MM.1S (cell line): ENCODE measurements around the gene GPSM3.

ENCODE experiments used
- DNase-seq: peaks from one replicate; pipeline ENCODE4 v3.0.0-alpha.2; 2015
- H2AFZ ChIP-seq: fragments of 300-600 bp; sonication (generic); 2 replicates; pipeline ENCODE4 v1.6.0; 2016; ENCODE audit warnings: antibody characterized with exemption, low read length
- H3F3A ChIP-seq: fragments of 300-600 bp; sonication (generic); 2 replicates; pipeline ENCODE4 v1.6.1; 2016; ENCODE audit warnings: mild to moderate bottlenecking, antibody characterized with exemption, low read length, moderate library complexity, mixed read lengths; ENCODE audit not compliant: insufficient read depth
- H3K27ac ChIP-seq: fragments of 300-600 bp; sonication (generic); 2 replicates; pipeline ENCODE4 v1.5.1; 2016; ENCODE audit warnings: mild to moderate bottlenecking, low read length
- H3K27me3 ChIP-seq: fragments of 300-600 bp; sonication (generic); replicated peaks from 2 replicates; pipeline ENCODE4 v1.6.0; 2016; ENCODE audit warnings: low read length; ENCODE audit not compliant: insufficient read depth
- H3K36me3 ChIP-seq: fragments of 300-600 bp; sonication (generic); replicated peaks from 2 replicates; pipeline ENCODE4 v1.6.1; 2016; ENCODE audit warnings: mild to moderate bottlenecking, low read length, mixed read lengths; ENCODE audit not compliant: insufficient read depth
- H3K4me1 ChIP-seq: fragments of 300-600 bp; sonication (generic); 2 replicates; pipeline ENCODE4 v1.6.1; 2016; ENCODE audit warnings: low read length, mixed read lengths
- H3K4me2 ChIP-seq: fragments of 300-600 bp; sonication (generic); 2 replicates; pipeline ENCODE4 v1.6.0; 2016; ENCODE audit warnings: low read depth, low read length
- H3K4me3 ChIP-seq: fragments of 300-600 bp; sonication (generic); 2 replicates; pipeline ENCODE4 v1.5.1; 2016; ENCODE audit warnings: low read length, mixed read lengths
- H3K79me2 ChIP-seq: fragments of 300-600 bp; sonication (generic); 2 replicates; pipeline ENCODE4 v1.6.1; 2016; ENCODE audit warnings: mixed run types, low read length, mixed read lengths
- H3K9ac ChIP-seq: fragments of 300-600 bp; sonication (generic); 2 replicates; pipeline ENCODE4 v1.6.1; 2016; ENCODE audit warnings: low read length, mixed read lengths
- H3K9me2 ChIP-seq: fragments of 300-600 bp; sonication (generic); replicated peaks from 2 replicates; pipeline ENCODE4 v1.6.1; 2016; ENCODE audit warnings: mild to moderate bottlenecking, low read length, mixed read lengths; ENCODE audit not compliant: insufficient read depth
- H3K9me3 ChIP-seq: fragments of 300-600 bp; sonication (generic); replicated peaks from 2 replicates; pipeline ENCODE4 v1.6.1; 2016; ENCODE audit warnings: mild to moderate bottlenecking, low read length, mixed read lengths; ENCODE audit not compliant: insufficient read depth
- H4K20me1 ChIP-seq: fragments of 300-600 bp; sonication (generic); 2 replicates; pipeline ENCODE4 v1.6.1; 2016; ENCODE audit warnings: mild to moderate bottlenecking, low read length, moderate library complexity, mixed read lengths; ENCODE audit not compliant: insufficient read depth
- EZH2 ChIP-seq: fragments of 300-600 bp; sonication (generic); optimal IDR thresholded peaks from 2 replicates; pipeline ENCODE3; 2017; ENCODE audit warnings: low read depth, mild to moderate bottlenecking, antibody characterized with exemption, low read length, mixed read lengths
- EZH2phosphoT487 ChIP-seq: fragments of 300-600 bp; sonication (generic); IDR thresholded peaks from 2 replicates; pipeline ENCODE4 v1.6.1; 2018; ENCODE audit warnings: antibody characterized with exemption, low read length
- TF ChIP-seq, protein P1 (sequence below): fragments of 300-600 bp; sonication (generic); IDR thresholded peaks from 2 replicates; pipeline ENCODE4 v1.5.1; 2016; ENCODE audit warnings: antibody characterized with exemption, low read length, mixed read lengths

GPSM3 gene

DNA sequence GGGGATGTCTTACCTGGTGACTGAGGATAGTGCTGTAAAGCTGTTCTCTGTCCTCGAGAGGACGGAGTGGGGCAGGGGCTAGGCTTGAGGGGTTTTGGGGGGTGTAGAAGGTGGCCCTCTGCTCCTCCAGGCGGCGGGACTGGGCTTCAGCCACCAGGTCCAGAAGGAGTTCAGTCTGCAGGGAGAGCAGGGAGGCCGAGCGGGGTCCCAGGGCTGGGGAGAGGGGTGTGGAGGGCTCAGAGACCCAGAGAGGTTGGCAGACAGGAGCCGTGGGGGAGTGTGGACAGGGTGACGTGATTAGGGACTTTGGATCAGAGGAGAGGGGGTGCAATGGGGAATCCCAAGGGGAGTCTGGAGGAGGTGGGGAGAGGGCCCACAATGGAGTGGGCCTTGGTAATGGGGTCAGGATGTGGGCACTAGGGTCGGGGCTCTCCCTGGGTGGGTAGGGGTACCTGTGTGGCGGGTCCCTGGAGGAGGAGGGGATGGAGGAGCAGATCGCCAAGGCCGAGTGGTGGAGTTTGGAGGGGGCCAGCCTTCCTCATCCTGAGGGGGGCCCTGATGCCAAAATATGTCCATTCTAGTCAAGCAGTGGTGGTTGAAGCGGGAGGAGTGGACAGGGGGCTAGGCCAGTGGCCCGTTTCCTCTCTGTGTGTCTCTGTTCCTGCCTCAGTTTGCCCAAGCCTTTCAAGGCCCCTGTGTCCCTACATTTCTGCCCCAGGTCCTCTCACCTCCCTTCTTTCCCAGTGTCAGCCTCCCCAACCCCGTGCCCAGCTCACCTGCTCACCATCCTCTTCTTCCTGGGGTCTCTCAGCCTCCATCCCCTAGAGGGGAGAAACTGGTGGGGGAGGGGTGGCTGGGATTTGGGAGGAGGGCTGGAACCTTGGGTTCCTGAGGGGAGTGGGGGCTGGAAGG lies 491 bp downstream of the GPSM3 start:
- no peaks in the 10 kb centered on the region for H3K9me2 ChIP-seq
- peaks cover 31% of the 10 kb centered on the region for H3K4me1 ChIP-seq
- H2AFZ ChIP-seq, result 0 out of 2 replicates have a peak overlapping the region, but pooled peaks have one; percentile 29
- peaks cover 32% of the 10 kb centered on the region for H3K79me2 ChIP-seq
- no peaks in the 10 kb centered on the region for H3K9me3 ChIP-seq
- TF ChIP-seq EZH2phosphoT487, result no peak
- TF ChIP-seq, protein P1, sequence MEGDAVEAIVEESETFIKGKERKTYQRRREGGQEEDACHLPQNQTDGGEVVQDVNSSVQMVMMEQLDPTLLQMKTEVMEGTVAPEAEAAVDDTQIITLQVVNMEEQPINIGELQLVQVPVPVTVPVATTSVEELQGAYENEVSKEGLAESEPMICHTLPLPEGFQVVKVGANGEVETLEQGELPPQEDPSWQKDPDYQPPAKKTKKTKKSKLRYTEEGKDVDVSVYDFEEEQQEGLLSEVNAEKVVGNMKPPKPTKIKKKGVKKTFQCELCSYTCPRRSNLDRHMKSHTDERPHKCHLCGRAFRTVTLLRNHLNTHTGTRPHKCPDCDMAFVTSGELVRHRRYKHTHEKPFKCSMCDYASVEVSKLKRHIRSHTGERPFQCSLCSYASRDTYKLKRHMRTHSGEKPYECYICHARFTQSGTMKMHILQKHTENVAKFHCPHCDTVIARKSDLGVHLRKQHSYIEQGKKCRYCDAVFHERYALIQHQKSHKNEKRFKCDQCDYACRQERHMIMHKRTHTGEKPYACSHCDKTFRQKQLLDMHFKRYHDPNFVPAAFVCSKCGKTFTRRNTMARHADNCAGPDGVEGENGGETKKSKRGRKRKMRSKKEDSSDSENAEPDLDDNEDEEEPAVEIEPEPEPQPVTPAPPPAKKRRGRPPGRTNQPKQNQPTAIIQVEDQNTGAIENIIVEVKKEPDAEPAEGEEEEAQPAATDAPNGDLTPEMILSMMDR, result no peak
- no peak for TF ChIP-seq EZH2
- peak overlapping the region; percentile 69 for H3K9ac ChIP-seq
- H3K27ac ChIP-seq, result peak overlapping the region; percentile 2; the same call in 1 of the 2 replicates
- H4K20me1 ChIP-seq, result no peaks in the 10 kb centered on the region
- peaks cover 21% of the 10 kb centered on the region; the same call in 1 of the 2 replicates for H3F3A ChIP-seq
- peak overlapping the region; percentile 75 for H3K4me3 ChIP-seq
- DNase-seq, result no peak
- peak overlapping the region; percentile 97 for H3K4me2 ChIP-seq
- H3K27me3 ChIP-seq, result no peaks in the 10 kb centered on the region
- H3K36me3 ChIP-seq, result no peaks in the 10 kb centered on the region

DNA sequence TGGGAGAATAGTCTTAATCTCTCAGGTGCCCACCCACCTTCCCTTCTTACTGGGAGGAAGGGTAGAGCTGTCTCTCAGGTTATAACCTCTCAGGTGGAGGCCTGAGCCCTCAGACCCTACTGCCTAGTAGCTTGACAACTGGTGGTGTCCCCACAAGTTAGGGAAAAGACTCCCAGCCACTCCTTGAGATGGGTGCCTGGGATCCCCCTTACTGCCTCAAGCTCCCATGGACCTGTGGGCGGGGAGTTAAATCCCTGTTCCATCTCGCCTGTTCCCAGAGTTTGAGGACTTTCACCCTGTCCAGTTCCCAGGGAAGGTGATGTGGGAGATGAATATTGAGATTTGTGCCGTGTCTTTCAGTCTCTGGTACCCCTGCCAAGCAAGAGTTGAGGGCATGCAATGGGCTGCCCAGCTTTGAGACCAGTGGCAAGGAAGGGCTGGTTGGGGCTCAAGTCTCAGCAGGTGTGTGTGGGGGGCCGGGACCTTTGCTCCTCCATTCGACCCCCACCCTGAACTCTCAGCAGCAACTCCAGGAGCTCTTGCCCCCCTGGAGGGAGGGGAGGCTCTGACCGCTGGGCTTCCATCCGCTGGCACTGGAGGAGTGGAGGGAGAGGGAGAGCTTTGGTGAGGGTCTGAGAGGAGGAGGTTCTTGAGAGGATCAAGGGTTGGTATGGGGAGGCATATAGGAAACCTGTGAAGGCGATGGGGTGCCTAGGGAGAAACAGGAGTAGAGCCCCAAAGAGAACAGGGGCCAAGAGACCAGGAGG lies 1.3 kb downstream of the GPSM3 start:
- TF ChIP-seq EZH2phosphoT487 (no peak), EZH2 (no peak)
- TF ChIP-seq, protein P1, result no peak
- Histone ChIP-seq H3K36me3 (no peaks in the 10 kb centered on the region), H3K4me2 (peak overlapping the region; percentile 97; the same call in 1 of the 2 replicates), H3F3A (peaks cover 21% of the 10 kb centered on the region; the same call in 1 of the 2 replicates), H2AFZ (no peak overlapping the region), H3K79me2 (peaks cover 32% of the 10 kb centered on the region), H3K27me3 (no peaks in the 10 kb centered on the region), H3K27ac (peak overlapping the region; percentile 68; the same call in 1 of the 2 replicates), H3K4me3 (peak overlapping the region; percentile 75; the same call in 1 of the 2 replicates), H3K4me1 (peaks cover 31% of the 10 kb centered on the region), H3K9me2 (no peaks in the 10 kb centered on the region), H3K9me3 (no peaks in the 10 kb centered on the region), H3K9ac (no peak overlapping the region), H4K20me1 (no peaks in the 10 kb centered on the region)
- DNase-seq, result no peak

DNA sequence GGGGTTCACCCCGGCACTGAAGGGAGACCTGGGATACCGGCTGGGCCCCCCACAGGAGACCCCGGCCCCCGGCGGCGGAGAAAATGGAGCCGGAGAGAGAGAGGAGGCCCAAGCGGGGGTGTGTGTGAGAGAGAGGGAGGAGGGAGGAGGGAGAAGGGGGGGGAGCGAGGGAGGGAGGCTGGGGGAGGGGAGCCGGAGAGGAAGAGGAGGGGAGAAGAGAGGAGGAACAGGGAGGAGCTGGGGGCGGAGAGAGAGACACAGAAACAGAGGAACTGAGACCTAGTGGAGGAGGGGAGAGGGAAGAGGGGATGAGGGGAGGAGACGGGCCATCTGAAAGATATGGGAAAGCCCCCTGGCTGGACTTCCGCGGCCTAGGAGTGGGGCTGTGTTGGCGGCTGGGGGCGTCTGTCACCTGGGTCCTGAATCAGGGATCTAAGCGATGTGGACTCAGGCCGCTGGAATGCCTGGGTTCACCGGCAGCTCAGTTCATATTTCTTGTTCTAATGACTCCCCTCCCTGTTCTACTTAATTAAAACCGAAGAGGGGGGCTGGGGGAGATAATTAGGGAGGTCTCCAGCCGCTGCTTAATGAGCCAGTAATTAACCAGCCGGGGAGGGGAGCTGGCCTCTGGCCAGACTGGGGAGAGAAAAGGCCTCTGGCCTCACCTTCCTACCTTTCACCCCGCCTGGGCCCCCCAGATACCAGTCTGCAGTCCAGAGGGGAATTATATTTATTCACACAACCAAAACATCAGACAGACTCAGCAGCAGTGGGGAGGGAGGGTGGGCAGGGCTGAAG lies 2.2 kb downstream of the GPSM3 start, which contains the start of gene PBX2:
TSS of gene PBX2 (minus strand) at position 149 of the 798 bp plus-strand sequence. CDS start 287 bp downstream, outside the sequence.
- H3K4me1 ChIP-seq, result peaks cover 31% of the 10 kb centered on the region
- peak within 1 kb of the TSS; percentile 76 for H3K9ac ChIP-seq
- H3K9me3 ChIP-seq, result no peaks in the 10 kb centered on the region
- peak within 1 kb of the TSS; percentile 97 for H3K4me2 ChIP-seq
- H3K27ac ChIP-seq, result peak within 1 kb of the TSS; percentile 68; the same call in 1 of the 2 replicates
- H3K36me3 ChIP-seq, result no peaks in the 10 kb centered on the region
- no peak for TF ChIP-seq EZH2
- TF ChIP-seq EZH2phosphoT487, result no peak
- TF ChIP-seq, protein P1, result no peak
- no peaks in the 10 kb centered on the region for H3K27me3 ChIP-seq
- peak; percentile 78 for DNase-seq
- H4K20me1 ChIP-seq, result no peaks in the 10 kb centered on the region
- H3K4me3 ChIP-seq, result peak within 1 kb of the TSS; percentile 58
- H3F3A ChIP-seq, result peaks cover 20% of the 10 kb centered on the region; the same call in 1 of the 2 replicates
- H2AFZ ChIP-seq, result 0 out of 2 replicates have a peak within 1 kb of the TSS, but pooled peaks have one; percentile 26
- H3K9me2 ChIP-seq, result no peaks in the 10 kb centered on the region
- H3K79me2 ChIP-seq, result peaks cover 32% of the 10 kb centered on the region
